ENCODE results near the gene SCAMP3. TPM values are rescaled to one million over a fixed set of nuclear protein-coding genes. Genes with fewer than 3 reads are reported as not detected.

Gene SCAMP3
- total and polyA plus RNA-seq, 2 experiments from 2014 or later: 50.5 to 52.5 TPM

DNA sequence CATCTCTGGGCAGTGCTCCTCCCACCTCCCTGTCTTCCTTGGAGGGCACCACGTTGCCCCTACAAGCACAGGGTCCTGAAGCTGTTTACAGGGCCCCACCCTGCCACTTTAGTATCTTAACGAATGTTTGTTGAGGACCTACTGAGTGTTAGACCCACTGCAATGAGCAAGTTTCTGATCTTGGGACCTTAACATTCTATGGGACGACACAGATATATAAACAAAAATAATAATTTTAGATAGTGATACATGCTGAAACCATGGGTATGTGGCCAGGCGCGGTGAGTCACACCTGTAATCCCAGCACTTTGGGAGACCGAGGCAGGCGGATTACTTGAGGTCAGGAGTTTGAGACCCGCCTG is 17.0 kb downstream of the SCAMP3 start (continued):
- TF ChIP-seq REST (IDR thresholded peaks at IDR 0.05; ENCODE audit: unreplicated experiment): no peak
- TF ChIP-seq, protein P1, sequence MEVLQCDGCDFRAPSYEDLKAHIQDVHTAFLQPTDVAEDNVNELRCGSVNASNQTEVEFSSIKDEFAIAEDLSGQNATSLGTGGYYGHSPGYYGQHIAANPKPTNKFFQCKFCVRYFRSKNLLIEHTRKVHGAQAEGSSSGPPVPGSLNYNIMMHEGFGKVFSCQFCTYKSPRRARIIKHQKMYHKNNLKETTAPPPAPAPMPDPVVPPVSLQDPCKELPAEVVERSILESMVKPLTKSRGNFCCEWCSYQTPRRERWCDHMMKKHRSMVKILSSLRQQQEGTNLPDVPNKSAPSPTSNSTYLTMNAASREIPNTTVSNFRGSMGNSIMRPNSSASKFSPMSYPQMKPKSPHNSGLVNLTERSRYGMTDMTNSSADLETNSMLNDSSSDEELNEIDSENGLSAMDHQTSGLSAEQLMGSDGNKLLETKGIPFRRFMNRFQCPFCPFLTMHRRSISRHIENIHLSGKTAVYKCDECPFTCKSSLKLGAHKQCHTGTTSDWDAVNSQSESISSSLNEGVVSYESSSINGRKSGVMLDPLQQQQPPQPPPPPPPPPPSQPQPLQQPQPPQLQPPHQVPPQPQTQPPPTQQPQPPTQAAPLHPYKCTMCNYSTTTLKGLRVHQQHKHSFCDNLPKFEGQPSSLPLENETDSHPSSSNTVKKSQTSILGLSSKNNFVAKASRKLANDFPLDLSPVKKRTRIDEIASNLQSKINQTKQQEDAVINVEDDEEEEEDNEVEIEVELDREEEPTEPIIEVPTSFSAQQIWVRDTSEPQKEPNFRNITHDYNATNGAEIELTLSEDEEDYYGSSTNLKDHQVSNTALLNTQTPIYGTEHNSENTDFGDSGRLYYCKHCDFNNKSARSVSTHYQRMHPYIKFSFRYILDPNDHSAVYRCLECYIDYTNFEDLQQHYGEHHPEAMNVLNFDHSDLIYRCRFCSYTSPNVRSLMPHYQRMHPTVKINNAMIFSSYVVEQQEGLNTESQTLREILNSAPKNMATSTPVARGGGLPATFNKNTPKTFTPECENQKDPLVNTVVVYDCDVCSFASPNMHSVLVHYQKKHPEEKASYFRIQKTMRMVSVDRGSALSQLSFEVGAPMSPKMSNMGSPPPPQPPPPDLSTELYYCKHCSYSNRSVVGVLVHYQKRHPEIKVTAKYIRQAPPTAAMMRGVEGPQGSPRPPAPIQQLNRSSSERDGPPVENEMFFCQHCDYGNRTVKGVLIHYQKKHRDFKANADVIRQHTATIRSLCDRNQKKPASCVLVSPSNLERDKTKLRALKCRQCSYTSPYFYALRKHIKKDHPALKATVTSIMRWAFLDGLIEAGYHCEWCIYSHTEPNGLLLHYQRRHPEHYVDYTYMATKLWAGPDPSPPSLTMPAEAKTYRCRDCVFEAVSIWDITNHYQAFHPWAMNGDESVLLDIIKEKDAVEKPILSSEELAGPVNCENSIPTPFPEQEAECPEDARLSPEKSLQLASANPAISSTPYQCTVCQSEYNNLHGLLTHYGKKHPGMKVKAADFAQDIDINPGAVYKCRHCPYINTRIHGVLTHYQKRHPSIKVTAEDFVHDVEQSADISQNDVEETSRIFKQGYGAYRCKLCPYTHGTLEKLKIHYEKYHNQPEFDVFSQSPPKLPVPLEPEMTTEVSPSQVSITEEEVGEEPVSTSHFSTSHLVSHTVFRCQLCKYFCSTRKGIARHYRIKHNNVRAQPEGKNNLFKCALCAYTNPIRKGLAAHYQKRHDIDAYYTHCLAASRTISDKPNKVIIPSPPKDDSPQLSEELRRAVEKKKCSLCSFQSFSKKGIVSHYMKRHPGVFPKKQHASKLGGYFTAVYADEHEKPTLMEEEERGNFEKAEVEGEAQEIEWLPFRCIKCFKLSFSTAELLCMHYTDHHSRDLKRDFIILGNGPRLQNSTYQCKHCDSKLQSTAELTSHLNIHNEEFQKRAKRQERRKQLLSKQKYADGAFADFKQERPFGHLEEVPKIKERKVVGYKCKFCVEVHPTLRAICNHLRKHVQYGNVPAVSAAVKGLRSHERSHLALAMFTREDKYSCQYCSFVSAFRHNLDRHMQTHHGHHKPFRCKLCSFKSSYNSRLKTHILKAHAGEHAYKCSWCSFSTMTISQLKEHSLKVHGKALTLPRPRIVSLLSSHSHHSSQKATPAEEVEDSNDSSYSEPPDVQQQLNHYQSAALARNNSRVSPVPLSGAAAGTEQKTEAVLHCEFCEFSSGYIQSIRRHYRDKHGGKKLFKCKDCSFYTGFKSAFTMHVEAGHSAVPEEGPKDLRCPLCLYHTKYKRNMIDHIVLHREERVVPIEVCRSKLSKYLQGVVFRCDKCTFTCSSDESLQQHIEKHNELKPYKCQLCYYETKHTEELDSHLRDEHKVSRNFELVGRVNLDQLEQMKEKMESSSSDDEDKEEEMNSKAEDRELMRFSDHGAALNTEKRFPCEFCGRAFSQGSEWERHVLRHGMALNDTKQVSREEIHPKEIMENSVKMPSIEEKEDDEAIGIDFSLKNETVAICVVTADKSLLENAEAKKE (CRISPR knock-in tag; IDR thresholded peaks at IDR 0.05): no peak

DNA sequence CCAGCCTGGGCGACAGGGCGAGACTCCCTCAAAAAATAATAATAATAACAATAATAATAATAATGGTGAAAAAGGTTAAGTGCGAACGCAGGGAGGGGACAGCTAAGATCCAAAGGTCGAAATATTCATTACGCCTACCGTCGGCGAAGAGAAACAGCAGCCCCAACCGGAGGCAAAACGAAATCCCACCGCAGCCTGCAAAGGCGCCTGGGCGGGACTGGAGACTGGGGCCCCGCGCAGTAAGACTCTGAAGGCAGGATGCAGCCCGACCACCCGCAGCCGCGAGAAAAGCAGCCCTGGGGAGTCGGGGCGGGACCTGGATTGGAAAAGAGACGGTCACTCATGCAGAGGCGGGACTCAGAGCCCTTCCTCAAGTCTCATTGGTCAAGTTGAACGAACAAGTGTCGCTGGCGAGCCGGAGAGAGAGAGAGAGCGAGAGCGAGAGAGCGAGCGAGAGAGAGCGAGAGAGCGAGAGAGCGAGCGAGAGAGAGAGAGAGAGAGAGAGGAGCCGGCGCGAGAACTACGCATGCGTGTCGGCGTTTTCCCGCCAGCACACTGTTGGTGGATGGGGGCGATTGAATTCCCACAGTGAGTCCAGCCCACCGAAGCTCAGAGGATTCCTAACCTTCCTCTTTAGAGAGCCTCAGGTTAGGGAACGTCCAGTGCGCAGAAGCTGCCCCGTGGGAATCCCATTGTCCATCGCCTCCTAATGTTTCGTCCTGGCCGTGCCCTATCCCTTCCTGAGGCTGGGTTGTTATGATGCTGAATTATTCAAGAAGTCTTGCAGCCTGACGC is 17.6 kb downstream of the SCAMP3 start:
- H3K9me2 ChIP-seq (ENCODE audit: insufficient read depth): no peaks in the 10 kb centered on the region
- peak overlapping the region; percentile 91 for H3K27ac ChIP-seq (ENCODE audit: low read depth)
- no peaks in the 10 kb centered on the region for H3K9me3 Mint-ChIP-seq
- H3K27me3 ChIP-seq (ENCODE audit: insufficient read depth): peaks cover 30% of the 10 kb centered on the region
- peak overlapping the region; percentile 90 for H3K4me2 ChIP-seq
- H3K79me2 ChIP-seq (replicated peaks; ENCODE audit: insufficient read depth): 0 out of 2 replicates have a peak, but pooled peaks cover 7% of the 10 kb centered on the region
- peak overlapping the region; percentile 47 for H3K27ac Mint-ChIP-seq
- no peaks in the 10 kb centered on the region for H3K36me3 ChIP-seq (ENCODE audit: insufficient read depth)
- peaks cover 33% of the 10 kb centered on the region for H3K27me3 Mint-ChIP-seq (ENCODE audit: insufficient read depth, low read depth, poor library complexity)
- peak overlapping the region; percentile 69 for H3K4me3 Mint-ChIP-seq
- peaks cover 23% of the 10 kb centered on the region; the same call in 2 of the 3 replicates for H3K36me3 Mint-ChIP-seq (ENCODE audit: low read depth)
- H4K20me1 ChIP-seq (replicated peaks; ENCODE audit: insufficient read depth): no peaks in the 10 kb centered on the region
- H3K4me3 ChIP-seq: peak overlapping the region; percentile 70
- DNase-seq (ENCODE audit: low spot score) (peak; percentile 100), ATAC-seq (peak; percentile 92)
- peaks cover 19% of the 10 kb centered on the region for H3K4me1 ChIP-seq (ENCODE audit: insufficient read depth)
- peak overlapping the region; percentile 2 for H2AFZ ChIP-seq
- 0 out of 2 replicates have a peak, but pooled peaks cover 10% of the 10 kb centered on the region for H3F3A ChIP-seq (replicated peaks; ENCODE audit: low read depth)
- peaks cover 17% of the 10 kb centered on the region for H3K4me1 Mint-ChIP-seq
- no peak for TF ChIP-seq REST (IDR thresholded peaks at IDR 0.05; ENCODE audit: unreplicated experiment)
- TF ChIP-seq ETS1 (IDR thresholded peaks at IDR 0.05): peak; percentile 58
- TF ChIP-seq EZH2 (IDR thresholded peaks at IDR 0.05; ENCODE audit: low read depth, unreplicated experiment): no peak
